ENCODE results near the gene CSF3R.

DNA sequence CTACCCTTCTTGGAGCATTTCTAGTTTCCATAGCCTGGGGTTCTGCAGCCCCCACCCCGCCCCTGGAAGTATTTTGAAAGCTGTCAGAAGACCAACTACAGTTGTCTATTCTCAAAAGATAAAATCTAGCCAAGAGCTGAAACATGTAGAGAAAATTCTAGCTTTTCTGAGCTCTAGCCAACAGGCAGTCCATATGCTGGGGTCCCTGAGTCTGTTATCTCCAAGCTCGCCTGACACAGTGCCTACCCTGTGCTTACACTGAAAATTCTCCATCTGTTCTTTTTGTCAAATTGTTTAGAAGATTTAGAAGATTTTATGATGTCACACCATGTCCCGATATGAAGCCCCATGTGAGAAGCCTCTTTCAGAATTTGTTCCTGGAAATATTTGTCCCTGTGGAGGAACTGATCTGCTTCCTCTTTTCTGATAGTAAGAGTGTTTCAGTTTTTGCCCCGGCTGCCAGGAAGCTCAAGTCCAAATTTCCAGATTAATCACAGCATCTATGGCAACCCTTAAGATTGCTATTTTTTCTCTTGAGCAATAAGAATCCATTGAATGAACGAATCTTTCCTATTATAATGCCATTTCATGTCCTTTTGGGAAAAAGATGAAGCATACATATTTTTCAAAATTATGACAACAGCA lies 23.7 kb upstream of the CSF3R start:
- TF ChIP-seq, protein P1, sequence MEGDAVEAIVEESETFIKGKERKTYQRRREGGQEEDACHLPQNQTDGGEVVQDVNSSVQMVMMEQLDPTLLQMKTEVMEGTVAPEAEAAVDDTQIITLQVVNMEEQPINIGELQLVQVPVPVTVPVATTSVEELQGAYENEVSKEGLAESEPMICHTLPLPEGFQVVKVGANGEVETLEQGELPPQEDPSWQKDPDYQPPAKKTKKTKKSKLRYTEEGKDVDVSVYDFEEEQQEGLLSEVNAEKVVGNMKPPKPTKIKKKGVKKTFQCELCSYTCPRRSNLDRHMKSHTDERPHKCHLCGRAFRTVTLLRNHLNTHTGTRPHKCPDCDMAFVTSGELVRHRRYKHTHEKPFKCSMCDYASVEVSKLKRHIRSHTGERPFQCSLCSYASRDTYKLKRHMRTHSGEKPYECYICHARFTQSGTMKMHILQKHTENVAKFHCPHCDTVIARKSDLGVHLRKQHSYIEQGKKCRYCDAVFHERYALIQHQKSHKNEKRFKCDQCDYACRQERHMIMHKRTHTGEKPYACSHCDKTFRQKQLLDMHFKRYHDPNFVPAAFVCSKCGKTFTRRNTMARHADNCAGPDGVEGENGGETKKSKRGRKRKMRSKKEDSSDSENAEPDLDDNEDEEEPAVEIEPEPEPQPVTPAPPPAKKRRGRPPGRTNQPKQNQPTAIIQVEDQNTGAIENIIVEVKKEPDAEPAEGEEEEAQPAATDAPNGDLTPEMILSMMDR (IDR thresholded peaks at IDR 0.05; ENCODE audit: poor library complexity, severe bottlenecking), result no peak
- TF ChIP-seq EP300 (conservative IDR thresholded peaks at IDR 0.05; ENCODE audit: poor library complexity, severe bottlenecking), result no peak
- no peak for TF ChIP-seq EZH2 (IDR thresholded peaks at IDR 0.05; ENCODE audit: borderline replicate concordance, insufficient read depth, low read length, poor library complexity, severe bottlenecking)
